ENCODE results near the gene ZNF816. TPM values are rescaled to one million over a fixed set of nuclear protein-coding genes. Genes with fewer than 3 reads are reported as not detected.

The ZNF816 gene
- total and polyA plus RNA-seq, 12 donors, result 1.6 to 11.8 (median 5.2) TPM

- intact Hi-C loops (cut with DNase I), result no loop called here
- WGBS, 2 donors, result 60 to 75% methylated on average over 25 of the region's 25 CpGs
- no peaks in the 10 kb centered on the region for H3K36me3 ChIP-seq
- peaks cover 0 to 15% (median 0%) of the 10 kb centered on the region in 11 donors for H3K9me3 ChIP-seq
- H3K4me1 ChIP-seq, result no peaks in the 10 kb centered on the region
- H3K4me3 ChIP-seq, result peak overlapping the region in 4 of 10 donors; percentile 1 to 41 (median 15)
- peak in 2 of 8 donors; percentile 42 to 66 for ATAC-seq
- H3K27me3 ChIP-seq, result peaks cover 0 to 28% (median 4%) of the 10 kb centered on the region in 7 donors
- peak overlapping the region in 4 of 10 donors; percentile 9 to 36 (median 20) for H3K27ac ChIP-seq
- DNase-seq, result no peak
- no peak for TF ChIP-seq CTCF (IDR thresholded peaks at IDR 0.05)
Measured at GRCh38 chr19:53008061-53008778, 45.5 kb upstream of the ZNF816 start.

GRCh38 chr19:53007606-53008005, 44.9 kb upstream of the ZNF816 start:
- Histone ChIP-seq H3K4me3 (peak overlapping the region in 5 of 10 donors; percentile 1 to 41 (median 10)), H3K36me3 (no peaks in the 10 kb centered on the region), H3K27ac (peak overlapping the region in 3 of 10 donors; percentile 9 to 36 (median 15)), H3K9me3 (peaks cover 0 to 15% (median 0%) of the 10 kb centered on the region in 11 donors), H3K4me1 (no peaks in the 10 kb centered on the region), H3K27me3 (peaks cover 0 to 28% (median 4%) of the 10 kb centered on the region in 7 donors)
- intact Hi-C loops (cut with DNase I), result no loop called here
- no peak for DNase-seq
- peak in 3 of 8 donors; percentile 39 to 58 (median 50) for ATAC-seq
- 28 to 32% methylated on average over 5 of the region's 5 CpGs for WGBS, 2 donors
- no peak for TF ChIP-seq CTCF (IDR thresholded peaks at IDR 0.05)

- Histone ChIP-seq H3K36me3 (no peaks in the 10 kb centered on the region), H3K4me1 (no peaks in the 10 kb centered on the region), H3K27ac (peak overlapping the region in 1 of 10 donors; percentile 36), H3K4me3 (peak overlapping the region in 3 of 10 donors; percentile 10 to 41 (median 25)), H3K9me3 (peaks cover 0 to 15% (median 0%) of the 10 kb centered on the region in 11 donors), H3K27me3 (peaks cover 0 to 27% (median 4%) of the 10 kb centered on the region in 7 donors)
- intact Hi-C loops (cut with DNase I), result no loop called here
- ATAC-seq (peak in 3 of 8 donors; percentile 31 to 75 (median 53)), DNase-seq (no peak)
- 32 to 63% methylated on average over 7 of the region's 7 CpGs for WGBS, 2 donors
- TF ChIP-seq CTCF (IDR thresholded peaks at IDR 0.05), result no peak
Measured at GRCh38 chr19:53007200-53007599, 44.5 kb upstream of the ZNF816 start.

GRCh38 chr19:53004242-53004641, 41.6 kb upstream of the ZNF816 start:
- Histone ChIP-seq H3K27me3 (peaks cover 0 to 2% (median 0%) of the 10 kb centered on the region in 7 donors), H3K27ac (no peak overlapping the region), H3K4me3 (no peak overlapping the region), H3K36me3 (no peaks in the 10 kb centered on the region), H3K9me3 (peaks cover 0 to 10% (median 0%) of the 10 kb centered on the region in 11 donors), H3K4me1 (no peaks in the 10 kb centered on the region)
- ATAC-seq, result no peak
- 61 to 88% methylated on average over 5 of the region's 5 CpGs for WGBS, 2 donors
- DNase-seq, result no peak
- TF ChIP-seq CTCF (IDR thresholded peaks at IDR 0.05), result no peak
- intact Hi-C loops (cut with DNase I), result no loop called here

All from heart right ventricle (tissue), 16 donors.